Middle frontal gyrus (tissue), 1 donor: ENCODE measurements around the gene VPS41.
"Not testable (repeated sequence)": the region's sequence is repeated elsewhere in the genome, so short reads cannot be mapped to it uniquely, and the experiment has no call there.

ENCODE experiments used
- DNase-seq: peaks from one replicate; pipeline ENCODE4 v3.0.0-alpha.2; 2015; ENCODE audit warnings: low spot score; ENCODE audit errors: extremely low spot score

Gene VPS41

DNA sequence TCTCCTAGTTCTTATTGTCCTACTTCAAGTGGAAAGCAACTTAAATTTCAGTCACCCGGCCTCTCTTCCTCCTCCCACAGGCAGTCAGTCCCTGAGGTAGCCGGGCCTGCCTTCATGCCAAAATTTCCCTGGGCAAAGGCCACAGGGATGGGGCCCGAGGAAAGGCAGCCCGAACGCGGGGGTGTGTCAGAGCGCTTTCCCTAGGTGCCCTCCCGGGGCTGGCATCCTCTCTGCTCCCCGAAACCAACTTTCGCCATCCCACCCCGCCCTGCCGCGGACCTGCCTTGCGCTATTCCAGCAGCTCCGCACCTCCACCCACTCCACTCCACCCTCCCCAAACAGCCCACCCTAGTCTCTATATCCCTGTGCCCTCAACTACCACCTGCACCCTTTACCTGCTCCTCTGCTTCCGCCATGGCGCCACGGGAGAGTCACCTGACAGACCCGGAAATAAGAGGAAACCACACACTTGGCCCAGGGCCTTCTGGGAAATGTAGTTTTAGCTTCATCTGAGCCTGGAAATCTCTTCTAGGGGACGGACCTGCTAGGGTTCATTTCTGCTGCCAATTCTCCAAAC, at the start of gene VPS41:
TSS of gene VPS41 (minus strand) at position 433 of the 577 bp plus-strand sequence. CDS start at position 416, 17 bp downstream.
- peak; percentile 60 for DNase-seq

DNA sequence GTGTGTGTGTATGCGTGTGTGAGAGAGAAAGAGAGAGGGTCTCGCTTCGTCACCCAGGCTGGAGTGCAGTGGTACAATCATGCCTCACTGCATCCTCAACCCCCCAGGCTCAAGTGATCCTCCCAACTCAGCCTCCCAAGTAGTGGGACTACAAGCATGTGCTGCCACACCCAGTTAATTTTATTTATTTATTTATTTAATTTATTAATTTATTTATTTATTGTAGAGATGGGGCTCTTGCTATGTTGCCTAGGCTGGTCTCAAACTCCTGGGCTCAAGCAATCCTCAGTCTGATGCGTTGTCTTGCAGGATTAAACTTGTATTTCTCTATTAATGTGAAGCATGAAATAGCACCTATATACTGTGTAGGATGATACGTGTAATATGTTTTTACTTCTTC, 46.9 kb upstream of the VPS41 start:
- no peak for DNase-seq

DNA sequence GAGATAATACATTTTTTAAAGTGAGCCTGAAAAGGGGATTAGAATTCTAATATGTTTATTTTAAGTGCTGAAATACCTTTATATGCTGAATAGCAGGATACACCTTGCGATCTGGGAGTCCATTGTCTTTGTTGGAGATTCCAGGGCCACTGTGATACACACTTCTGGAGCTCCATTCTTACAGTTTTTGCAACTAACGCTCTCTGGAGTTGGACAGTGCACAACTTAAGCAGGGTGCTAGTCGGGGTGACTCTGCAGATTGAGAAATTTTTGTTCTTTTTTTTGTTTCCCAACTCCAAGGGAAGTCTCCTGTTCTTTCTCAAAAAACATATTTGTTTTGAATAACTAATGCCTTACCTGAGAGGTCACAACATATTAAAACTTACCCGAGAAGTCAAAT, 45.0 kb upstream of the VPS41 start:
- no peak for DNase-seq

DNA sequence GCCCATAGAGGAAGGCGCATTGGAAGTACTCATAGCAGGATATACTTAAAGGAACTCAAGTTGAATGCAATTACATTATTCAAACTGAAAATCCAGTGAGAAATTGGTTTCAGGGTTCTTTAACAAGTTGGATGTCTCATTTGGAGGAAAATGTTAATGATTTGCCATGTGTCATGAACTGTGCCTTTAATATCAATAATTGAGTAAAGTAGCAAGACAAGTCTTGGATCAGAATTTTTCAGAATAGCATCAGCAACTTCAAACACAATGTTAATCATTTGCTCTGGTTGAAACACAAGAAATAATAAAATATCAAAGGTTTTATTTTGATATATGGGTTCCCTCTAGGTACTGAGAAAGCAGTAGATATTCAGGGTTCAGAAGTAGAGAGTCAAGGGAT, 44.2 kb upstream of the VPS41 start:
- no peak for DNase-seq

DNA sequence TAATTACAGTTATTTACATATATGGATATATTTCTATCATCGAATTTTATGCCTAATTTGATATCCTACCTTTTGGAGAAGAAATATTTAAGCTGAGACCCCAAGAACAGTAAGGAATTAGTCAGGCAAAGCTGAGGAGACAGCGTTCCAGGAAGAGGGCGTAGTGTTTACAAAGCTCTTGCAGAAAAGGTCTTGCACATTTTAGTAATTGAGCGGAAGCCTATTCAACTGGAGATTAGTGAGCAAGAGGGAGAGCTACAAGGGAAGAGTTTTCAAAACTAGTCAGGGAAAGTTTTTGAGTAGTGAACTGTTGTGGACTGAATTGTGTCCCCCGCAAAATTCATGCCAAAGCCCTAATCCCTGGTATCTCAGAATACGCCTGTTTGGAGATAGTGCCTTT, 42.2 kb upstream of the VPS41 start:
- no peak for DNase-seq

DNA sequence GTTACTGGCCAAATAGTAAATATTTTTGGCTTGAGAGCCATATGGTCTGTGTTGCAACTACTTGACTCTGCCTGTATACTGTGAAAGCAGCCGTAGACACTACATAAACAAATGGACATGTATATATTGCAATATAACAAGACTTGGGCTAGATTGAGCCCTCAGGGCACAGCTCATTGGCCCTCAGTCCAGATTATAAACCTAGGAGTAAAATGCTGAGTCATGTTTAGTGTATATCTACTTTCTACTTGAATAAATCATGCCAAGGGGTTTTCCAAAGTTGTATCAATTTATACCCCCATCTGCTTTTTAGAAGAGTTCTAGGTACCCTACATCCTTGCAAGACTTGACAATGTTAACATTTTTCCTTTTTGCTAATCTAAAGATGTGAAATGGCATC, 41.3 kb upstream of the VPS41 start:
- no peak for DNase-seq

DNA sequence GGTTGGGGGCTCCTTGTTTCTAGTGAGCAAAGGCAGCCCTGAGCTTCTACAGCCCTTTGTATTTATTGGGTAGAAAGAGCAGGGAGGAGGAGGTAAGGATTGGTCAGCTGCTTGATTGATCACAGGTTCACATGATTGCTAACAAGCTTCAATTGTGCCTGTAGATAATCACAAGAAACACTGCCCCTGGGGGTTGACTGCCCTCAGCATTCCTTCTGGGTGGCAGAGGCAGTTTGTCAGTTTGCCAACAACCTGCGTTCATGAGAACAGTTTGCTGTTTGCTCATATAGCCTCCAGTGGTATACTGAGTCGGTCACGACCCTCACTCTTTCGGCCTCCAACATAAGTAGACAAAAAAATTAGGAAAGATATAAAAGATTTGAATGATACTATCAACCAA, 38.5 kb upstream of the VPS41 start:
- DNase-seq = not testable (repeated sequence)

DNA sequence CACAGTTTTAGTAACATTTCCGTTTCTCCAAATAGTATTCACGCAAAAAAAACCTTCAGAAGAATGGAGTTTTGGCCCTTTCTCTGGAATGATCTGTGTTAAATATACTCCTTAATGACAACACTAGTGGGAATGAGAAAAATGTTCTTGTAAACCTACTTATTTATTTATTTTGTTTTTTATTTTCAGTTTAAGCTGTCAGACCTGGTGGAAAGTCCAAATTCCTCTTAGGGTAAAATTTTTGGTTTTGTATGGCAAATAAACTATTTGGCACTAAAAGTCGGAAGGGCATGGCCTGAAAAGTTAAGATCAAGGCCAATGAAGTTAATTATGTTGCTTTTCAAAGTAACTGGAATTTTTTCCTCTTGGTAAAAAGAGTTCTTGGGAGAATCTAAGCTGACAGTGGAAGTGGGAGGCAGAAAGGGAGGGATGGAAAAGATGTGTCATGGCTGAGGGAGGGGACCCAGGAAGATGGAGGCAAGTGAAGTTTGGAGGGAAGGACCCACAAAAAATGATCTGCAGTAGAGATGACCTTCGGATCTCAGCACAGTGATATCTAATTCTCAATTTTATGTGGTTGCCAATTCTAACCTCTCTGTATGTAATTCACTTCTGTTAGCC, 33.5 kb upstream of the VPS41 start:
- no peak for DNase-seq

DNA sequence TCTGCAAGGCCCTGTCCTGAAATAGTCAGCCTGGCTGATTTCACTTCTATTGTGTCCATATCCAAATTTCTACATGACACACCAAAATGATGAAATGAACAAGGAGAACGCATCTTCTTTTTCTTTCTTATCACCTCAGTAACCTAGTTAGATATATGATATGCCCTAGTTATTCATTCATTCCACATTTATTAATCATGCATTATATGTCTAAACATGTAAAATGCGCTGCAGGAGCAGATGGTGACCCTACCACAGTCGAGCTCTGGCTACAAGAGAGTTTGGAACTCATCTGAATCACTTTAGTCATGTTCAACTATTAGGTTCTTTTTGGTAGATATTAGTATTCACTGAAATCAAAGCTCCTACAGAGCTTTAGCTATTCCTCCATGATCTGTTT, 31.8 kb upstream of the VPS41 start:
- DNase-seq = no peak

DNA sequence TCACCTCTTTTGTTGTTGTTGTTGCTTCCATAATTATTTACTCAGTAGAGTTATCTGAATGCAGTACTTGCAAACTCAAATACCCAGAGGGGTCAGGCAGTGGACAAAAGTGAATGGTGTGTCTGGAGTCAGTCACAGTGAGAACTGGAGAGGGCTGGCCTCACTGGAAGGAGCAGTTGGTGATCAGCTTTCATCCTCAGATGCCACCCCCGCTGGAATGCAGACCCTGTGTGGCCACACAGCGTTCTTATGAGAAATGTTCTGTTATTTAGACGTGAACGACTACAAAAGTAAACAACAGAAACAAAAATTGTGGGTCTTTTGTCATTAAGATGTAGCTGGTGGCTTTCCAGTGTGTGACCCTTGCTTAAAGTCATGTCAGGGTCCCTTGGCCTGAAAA, 29.6 kb upstream of the VPS41 start:
- no peak for DNase-seq

DNA sequence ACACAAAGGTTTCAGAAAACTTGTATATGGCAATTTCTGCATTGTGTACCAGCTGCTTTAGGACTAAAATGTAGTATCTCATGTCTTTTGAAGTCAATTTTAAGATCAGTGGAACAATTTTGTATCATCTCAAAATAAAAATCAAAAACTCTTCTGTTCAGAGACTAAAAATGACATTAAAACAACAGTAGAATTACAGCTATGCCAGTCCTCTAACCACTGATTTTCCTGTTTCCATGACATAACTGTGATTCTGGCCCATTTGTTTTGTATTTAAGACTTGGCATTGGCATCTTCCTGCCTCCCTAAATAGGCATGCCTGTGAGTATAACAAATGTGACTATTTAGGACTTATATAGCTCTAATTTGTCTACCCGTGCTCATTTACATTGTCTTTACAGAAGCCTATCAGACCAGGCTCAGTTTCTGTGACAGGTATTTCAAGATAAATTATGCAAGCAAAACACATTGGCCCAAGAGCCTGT, 29.1 kb upstream of the VPS41 start:
- DNase-seq = peak; percentile 6

DNA sequence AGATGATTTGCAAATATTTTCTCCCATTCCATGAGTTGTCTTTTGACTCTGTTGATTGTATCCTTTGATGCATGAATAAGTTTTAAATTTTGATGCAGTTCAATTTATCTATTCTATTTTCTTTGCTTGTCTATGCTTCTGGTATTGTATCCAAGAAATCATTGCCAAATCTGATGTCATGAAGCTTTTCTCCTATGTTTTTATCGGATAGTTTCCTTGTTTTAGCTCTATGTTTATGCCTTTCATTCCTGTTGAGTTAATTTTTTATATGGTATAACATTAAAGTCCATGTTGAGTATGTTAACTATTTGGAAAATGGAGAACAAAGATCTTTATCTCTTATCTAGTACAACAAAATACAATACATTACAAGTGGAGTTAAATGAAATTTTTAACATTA, 27.6 kb upstream of the VPS41 start:
- no peak for DNase-seq

DNA sequence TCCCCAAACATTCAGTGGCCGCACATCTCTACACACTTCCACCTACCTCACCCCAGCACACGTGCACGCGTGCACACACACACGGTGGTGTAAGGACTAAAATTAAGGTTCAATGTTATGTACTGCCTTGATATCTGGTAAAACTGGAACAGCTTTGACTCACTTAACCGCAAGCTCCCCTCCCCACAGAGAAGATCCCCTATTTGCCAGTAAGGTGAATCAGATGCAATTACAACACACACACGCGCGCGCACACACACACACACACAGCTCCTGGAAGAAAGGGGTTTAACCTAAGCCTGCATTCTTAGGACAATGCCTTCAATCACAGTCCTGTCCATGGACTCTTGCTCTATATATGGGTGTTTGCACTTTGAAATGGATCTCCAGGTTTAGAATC, 25.5 kb upstream of the VPS41 start:
- no peak for DNase-seq

DNA sequence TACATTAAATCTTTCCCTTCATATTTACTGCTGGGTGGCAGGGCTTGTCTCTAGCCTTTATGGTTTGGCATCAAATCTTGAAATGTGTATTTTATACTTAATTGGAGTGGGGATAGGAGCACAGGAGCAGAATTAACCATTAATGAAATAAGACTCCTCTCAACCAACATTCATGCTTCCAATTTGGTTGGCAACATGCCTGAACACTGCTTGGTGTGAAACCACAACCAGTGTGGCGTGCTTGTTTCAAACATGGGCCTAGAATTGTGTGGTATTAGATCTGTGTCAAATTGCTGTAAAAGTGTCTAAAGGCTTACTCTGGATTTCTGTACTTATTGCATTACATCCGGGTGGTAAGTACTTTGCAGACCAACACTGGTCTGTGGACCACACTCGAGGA, 25.1 kb upstream of the VPS41 start:
- DNase-seq = no peak

DNA sequence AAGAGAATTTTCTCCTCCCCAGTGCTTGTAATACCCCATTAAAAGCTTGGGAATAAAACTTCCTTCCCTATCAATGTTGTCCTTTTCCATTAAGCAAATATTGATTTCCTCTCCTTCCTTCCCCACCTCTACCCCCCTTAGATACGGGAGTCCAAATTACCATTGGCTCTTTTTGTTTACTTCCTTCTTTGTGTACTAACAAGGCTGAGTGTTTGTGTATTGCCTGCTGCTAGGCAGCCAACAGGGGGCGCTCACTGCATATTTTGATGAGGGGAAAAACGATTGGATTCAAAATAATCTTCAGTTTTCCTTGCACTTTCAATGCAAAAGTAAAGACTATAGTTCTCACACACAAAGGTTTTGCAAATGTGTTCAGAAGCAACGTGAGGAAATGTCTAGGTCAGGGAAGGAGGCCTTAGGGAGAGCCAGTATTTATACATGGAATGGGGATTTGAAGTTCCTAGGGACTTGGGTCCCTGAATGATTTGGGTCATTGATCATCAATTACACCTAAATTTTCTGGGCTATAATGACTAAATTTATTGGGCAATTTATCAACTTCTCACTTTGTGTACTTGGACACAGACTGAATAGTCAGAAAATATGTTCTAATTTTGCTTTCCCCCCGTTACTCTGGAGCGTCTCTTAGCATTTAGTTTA, 23.6 kb upstream of the VPS41 start:
- DNase-seq = peak; percentile 43

DNA sequence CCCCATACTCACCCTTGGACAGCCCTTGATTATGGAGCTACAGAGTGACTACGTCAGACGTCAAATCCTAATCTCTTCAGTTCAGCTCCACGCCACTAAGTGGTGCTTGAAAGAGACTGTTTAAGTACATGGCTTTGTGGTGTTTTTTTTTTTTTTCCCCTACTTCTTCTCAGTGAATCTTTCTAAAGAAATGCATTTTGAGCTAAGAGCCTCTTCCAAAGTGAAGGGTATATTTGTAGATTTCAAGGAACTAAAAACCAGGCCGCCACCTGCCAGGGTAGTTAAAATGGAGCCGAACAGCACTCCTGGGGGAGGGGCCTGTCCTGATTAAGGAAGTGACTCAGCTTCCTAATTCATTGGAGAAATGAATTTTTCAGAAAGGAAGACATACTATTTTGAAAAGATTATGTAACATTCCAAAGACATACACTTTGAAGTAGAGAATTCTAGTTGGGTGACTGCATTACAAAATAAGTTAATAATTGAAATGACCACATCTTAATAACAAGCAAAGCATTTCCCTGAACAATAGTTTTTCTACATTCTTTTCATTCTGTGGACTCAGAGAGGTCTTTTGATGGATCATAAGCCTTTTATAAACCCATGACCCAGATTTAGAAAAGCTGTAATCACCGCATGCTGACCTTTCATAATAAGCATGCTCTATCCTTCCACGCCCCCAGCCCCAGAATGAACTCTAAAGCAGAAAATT, 20.6 kb upstream of the VPS41 start:
- DNase-seq = no peak

DNA sequence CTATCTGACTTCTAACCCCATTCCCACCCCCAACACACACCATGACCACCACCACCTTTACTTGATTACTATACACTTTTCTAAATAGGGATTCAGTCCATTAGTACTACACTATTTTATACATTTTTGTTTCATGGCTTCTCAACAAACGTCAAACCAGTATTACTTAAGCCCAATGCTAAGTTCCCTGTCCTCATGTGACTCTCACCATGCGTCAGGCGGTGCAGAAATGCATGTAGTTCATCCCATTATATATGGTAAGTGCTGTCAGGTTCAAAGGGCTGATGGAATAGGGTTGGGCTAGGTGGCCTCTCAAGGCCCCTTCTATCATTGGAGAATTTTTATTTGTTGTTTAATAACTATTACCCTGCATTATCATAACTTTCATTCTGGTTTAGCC, 19.5 kb upstream of the VPS41 start:
- DNase-seq = no peak

DNA sequence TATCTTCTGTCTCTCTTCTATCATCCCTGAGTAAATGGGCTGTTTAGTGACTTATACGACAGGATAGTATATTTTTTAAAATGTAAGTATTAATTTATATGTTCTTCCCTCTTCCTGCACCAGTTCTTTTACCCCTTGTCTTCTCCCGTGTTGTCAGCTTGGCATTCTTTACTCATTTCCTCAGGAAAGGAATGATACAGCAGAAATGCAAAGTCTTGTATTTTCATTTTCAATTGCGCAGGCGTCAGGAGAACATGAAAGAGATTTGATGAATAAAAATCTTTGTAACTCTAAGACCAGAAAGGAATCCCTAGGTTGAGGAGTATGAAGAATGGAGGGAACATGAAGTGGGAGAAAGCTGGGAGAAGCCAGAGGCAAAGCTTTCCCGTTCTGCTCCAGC, 18.8 kb upstream of the VPS41 start:
- no peak for DNase-seq

DNA sequence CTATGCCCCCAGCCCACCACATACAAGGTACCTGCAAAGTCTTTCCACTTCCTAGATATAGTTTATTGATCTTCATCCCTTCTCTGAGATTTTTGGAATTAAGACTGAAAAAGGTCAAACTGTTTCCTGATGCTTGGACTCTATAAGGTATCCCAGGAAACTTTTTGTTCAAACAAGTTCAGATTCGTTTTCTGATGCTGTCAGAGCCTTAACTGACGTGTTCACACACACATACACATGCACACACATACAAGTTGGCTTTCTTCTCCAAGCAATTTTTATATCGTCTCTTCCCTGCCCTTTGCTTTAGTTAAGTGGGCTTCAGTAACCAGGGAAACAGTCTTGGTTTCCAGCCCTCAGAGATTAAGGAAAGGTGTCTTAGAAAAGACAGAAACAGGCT, 11.7 kb upstream of the VPS41 start:
- DNase-seq = no peak

DNA sequence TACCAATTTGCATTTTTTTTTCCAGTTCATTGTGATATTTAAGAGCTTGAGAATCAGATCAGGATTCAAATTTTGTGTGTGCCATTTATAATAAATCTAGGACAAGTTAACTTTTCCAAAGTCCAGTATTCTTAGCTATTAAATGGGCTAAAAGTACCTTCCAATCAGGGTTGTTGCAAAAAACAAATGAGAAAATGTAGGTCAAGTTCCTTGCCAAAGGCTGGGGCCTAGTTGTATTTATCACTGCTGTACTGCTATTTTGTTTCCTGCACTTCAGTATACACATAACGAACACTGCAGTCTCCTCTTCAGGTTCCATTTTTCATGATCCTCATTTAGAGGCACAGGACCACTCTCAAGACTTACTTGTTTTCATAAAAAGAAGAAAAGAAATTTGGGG, 7.4 kb upstream of the VPS41 start:
- DNase-seq = no peak

DNA sequence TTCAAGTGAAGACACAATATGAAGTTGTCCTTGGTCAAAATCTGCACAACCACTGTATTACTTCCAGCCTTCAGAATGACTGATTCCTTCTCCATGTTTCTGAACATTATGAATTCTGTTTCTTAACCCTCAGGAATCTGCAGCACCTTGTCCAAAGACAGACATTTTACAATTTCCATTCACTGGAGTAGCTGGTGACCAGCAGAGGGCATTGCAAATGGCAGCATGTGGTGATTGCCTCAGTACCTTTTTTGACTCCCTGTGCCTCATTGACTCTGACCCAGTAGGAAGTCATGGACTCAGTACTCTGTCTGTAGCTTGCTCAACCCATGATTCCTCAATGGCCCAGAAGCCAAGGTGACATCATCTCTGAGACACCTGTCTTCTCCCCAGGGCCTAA, 879 bp upstream of the VPS41 start:
- DNase-seq = no peak

DNA sequence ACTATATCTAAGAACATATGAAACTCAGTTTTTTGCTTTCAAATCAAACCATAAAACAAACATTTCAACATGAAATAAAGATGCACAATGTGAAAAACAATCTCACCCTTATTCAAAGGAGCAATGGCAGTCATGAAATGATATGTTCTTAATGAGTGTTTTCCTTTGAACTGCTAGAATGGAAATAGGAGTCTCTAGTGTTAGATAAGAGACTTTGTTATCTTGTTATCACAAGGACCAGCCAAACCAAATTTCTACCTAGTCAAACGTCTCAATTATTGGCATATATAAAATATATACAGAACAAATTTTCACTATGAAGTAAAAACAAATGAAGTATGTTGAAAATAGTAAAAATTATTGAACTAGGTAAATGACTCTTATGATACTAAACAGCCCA, 1.2 kb downstream of the VPS41 start:
- DNase-seq = no peak
